HG03025 (cell line): ENCODE data around the gene SSU72.
"Not testable (repeated sequence)": the region's sequence is repeated elsewhere in the genome, so short reads cannot be mapped to it uniquely, and the experiment has no call there.

Experiments
- ATAC-seq: cut with Tn5 transposase; IDR thresholded peaks from one replicate; pipeline ENCODE4 v1.9.1; 2021; ENCODE audit warnings: mild to moderate bottlenecking, moderate library complexity; ENCODE audit not compliant: unreplicated experiment, low FRiP score

The SSU72 gene

DNA sequence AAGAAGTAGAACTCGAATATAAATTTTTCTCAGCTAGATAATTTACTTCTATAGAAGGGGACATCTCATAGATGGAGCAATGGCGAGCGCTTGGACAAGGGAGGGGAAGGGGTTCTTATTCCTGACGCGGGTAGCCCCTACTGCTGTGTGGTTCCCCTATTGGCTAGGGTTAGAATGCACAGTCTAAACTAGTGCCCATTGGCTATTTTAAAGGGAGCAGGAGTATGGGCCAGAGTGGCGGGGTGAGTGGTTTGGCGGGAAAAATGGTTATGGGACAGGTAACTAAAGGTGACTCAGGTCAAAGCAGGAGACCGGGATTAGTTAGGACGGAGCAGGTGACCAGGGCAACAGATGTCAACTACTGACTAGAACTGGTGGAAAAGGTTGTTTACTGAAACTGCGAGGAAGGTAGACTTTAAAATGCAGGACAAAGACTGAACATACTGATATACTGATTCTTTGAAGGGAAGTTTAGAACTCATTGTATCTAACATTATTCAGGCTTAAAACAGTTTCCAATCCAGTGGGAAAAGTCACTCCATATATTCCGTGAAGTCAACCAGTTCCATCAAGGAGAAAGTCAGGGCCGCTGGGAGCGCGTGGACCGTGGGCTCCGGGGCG, 63.6 kb downstream of the SSU72 start:
- ATAC-seq = no peak

DNA sequence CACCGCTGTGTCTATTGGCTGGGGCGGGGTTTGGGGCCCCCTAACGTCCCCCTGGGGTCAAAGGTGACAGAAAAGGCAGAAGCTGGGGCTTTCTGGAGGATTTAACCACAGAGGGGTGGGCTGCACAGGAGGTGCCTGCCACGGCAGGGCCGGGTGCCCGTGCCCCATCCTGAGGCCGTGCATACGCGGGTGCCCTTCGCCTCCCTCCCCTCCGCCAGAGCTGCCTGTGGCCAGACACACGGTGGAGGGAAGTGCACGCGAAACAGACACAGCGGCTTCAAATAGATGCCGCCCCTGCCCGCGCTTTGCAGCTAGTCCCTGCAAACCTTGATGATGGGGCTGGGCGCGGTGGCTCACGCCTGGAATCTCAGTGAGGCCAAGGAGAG, 65.2 kb downstream of the SSU72 start:
- not testable (repeated sequence) for ATAC-seq

DNA sequence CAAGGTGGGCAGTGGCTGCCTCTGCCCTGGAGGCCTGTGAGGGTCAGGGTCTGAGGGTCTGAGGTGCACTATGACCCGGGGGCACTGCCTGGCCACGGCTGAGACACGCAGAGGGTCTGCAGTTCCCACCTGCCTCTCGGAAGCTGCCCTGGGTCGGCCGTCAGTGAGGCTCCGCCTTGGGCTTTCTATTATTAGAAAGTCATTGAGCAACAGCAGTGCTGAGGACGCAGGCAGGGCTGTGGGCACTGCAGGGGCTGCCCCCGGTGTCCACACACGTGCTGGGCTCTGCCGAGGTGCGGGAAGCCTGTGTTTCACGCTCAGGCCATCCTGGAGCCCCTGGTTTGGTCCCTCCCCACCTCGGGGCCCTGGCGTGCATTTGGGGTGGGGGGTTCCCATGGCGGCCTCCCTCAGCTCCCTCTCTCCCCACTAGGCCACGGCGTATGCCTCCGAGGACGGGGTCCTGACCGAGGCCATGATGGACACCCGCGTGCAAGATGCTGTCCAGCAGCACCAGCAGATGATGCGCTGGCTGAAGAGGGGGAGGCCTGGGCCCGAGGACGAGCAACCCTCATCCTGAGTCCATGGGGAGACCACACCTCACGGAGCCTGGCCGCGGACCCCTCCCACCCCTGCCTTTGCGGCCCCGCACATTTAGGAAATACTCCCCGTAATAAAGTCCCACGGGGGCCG, 65.7 kb downstream of the SSU72 start:
- not testable (repeated sequence) for ATAC-seq

DNA sequence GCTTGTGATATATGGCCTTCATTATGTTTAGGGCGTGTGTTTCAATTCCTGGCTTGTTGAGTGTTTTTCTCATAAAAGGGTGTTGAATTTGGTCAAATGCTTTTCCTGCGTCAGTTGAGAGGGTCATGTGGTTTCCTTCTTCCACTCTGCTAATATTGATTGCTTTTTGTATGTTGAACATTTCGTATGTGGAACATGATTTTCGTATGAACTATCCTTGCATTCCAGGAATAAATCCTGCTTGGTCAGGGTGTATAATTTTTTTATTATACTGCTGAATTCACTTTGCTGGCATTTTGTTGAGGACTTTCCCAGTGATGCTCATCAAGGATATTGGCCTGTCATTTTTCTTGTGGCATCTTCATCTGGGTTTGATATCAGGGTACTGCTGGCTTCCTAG, 67.4 kb downstream of the SSU72 start:
- ATAC-seq = no peak

DNA sequence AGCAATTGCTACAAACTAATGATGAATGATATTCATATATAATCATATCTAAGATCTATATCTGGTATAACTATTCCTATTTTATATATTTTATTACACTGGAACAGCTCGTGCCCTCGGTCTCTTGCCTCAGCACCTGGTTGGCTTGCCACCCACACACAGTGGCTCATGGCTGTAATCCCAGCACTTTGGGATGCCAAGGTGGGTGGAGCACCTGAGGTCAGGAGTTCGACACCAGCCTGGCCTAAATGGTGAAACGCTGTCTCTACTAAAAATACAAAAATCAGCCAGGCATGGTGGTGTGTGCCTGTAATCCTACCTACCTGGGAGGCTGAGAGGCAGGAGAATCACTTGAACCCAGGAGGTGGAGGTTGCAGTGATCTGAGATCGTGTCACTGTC, 68.9 kb downstream of the SSU72 start:
- not testable (repeated sequence) for ATAC-seq

DNA sequence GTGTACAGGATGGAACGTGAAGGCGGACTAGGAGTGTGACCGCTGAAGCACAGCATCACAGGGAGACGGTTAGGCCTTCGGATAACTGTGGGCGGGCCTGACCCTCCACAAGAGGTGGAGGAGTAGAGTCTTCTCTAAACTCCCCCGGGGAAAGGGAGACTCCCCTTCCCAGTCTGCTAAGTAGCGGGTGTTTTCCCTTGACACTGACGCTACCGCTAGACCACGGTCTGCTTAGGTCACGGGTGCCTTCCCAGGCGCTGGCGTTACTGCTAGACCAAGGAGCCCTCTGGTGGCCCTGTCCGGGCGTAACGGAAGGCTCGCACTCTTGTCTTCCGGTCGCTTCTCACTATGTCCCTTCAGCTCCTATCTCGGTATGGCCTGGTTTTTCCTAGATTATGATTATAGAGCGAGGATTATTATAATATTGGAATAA, 69.3 kb downstream of the SSU72 start:
- ATAC-seq = not testable (repeated sequence)

DNA sequence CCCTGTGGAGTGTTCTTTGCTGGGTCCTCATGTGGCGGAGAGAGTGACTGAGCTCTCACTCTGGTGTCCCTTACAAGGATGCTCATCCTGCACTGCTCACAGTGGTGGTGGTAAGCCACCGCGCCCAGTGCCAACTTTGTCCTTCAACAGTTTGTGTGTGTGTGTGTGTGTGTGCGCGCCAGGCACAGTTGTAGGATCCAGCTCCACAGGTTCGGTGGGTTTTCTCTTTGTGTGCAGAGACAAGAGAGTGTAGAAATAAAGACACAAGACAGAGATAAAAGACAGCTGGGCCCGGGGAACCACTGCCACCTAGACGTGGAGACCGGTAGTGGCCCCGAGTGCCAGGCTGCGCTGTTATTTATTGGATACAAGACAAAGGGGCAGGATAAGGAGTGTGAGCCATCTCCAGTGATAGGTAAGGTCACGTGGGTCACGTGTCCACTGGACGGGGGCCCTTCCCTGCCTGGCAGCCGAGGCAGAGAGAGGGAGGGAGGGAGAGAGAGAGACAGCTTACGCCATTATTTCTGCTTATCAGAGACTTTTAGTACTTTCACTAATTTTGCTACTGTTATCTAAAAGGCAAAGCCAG, 69.8 kb downstream of the SSU72 start:
- ATAC-seq = not testable (repeated sequence)

DNA sequence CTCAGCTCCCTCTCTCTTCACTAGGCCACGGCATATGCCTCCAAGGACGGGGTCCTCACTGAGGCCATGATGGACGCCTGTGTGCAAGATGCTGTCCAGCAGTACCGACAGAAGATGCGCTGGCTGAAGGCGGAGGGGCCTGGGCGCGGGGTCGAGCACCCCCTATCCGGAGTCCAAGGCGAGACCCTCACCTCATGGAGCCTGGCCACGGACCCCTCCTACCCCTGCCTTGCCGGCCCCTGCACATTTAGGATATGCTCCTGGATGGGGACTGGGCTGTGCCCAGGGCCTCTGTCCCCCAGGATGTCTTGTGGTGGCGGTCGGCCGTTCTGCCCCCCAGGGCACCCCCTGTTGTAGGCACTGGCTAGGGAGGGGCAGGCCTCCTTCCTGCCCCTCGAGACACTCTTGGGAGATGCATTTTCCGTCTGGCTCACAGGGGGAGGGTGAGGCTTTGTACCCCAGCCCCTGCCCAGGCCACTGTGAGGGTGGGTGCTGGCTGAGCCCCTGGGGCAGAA, 79.1 kb downstream of the SSU72 start:
- ATAC-seq = not testable (repeated sequence)

DNA sequence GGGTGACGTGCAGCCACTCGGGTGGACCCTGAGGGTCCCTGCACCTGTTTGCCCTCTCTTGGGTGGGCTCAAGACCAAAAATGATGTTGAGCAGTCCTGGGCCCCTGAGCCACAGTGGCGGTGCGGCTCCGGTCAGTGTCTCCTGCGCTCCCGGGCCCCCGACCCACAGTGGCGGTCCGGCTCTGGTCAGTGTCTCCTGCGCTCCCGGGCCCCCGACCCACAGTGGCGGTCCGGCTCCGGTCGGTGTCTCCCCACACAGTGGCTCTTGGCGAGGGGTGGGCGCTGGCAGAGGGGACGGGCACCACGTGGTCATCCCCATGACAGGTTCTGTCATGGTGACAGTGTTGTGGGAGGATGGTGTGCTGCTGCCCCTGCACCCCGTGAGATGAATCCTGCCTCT, 80.4 kb downstream of the SSU72 start:
- not testable (repeated sequence) for ATAC-seq
